Measurements from ENCODE around the gene CAMP. TPM values are rescaled to one million over a fixed set of nuclear protein-coding genes. Genes with fewer than 3 reads are reported as not detected.

The CAMP gene
- polyA plus RNA-seq, 1 donor from 2014 or later: not detected

DNA sequence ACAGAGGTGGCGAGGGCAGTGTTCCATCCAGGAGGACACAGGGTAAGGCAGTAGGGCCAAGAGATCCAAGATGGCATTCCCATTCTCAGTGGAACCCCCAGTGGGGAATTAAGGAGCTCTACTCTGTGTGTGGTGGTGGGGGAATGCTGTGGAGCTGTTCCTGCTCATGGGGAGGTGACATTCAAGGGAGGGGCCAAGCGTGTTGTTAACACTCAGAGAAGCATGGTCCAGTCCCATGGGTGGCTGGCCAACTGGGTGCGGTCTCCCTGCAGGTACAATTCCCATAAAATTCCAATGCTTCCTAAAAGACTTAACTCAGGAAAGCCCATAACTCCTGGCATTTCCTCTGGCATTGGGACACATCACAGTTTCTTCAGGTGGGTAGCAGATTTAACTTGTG is 2.3 kb downstream of the CAMP start:
- Histone ChIP-seq H3K27me3 (ENCODE audit: insufficient read depth, low read depth, low read length) (no peaks in the 10 kb centered on the region), H3K9ac (ENCODE audit: low read length) (no peak overlapping the region), H3K9me3 (ENCODE audit: low read length) (no peaks in the 10 kb centered on the region), H3F3A (ENCODE audit: insufficient read depth, low read length, poor library complexity, severe bottlenecking) (no peaks in the 10 kb centered on the region), H3K36me3 (ENCODE audit: insufficient read depth, low read length) (no peaks in the 10 kb centered on the region), H3K4me2 (ENCODE audit: low read length) (no peak overlapping the region), H4K20me1 (ENCODE audit: insufficient read depth) (no peaks in the 10 kb centered on the region), H2AFZ (ENCODE audit: low read depth, low read length) (no peak overlapping the region), H3K27ac (ENCODE audit: low read length) (no peak overlapping the region), H3K9me2 (ENCODE audit: insufficient read depth, low read length) (no peaks in the 10 kb centered on the region), H3K4me3 (ENCODE audit: low read length) (no peak overlapping the region), H3K79me2 (replicated peaks; ENCODE audit: insufficient read depth, low read length) (no peaks in the 10 kb centered on the region)
- TF ChIP-seq, protein P1, sequence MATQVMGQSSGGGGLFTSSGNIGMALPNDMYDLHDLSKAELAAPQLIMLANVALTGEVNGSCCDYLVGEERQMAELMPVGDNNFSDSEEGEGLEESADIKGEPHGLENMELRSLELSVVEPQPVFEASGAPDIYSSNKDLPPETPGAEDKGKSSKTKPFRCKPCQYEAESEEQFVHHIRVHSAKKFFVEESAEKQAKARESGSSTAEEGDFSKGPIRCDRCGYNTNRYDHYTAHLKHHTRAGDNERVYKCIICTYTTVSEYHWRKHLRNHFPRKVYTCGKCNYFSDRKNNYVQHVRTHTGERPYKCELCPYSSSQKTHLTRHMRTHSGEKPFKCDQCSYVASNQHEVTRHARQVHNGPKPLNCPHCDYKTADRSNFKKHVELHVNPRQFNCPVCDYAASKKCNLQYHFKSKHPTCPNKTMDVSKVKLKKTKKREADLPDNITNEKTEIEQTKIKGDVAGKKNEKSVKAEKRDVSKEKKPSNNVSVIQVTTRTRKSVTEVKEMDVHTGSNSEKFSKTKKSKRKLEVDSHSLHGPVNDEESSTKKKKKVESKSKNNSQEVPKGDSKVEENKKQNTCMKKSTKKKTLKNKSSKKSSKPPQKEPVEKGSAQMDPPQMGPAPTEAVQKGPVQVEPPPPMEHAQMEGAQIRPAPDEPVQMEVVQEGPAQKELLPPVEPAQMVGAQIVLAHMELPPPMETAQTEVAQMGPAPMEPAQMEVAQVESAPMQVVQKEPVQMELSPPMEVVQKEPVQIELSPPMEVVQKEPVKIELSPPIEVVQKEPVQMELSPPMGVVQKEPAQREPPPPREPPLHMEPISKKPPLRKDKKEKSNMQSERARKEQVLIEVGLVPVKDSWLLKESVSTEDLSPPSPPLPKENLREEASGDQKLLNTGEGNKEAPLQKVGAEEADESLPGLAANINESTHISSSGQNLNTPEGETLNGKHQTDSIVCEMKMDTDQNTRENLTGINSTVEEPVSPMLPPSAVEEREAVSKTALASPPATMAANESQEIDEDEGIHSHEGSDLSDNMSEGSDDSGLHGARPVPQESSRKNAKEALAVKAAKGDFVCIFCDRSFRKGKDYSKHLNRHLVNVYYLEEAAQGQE (IDR thresholded peaks at IDR 0.05; ENCODE audit: borderline replicate concordance): no peak
- no peak for TF ChIP-seq EZH2 (IDR thresholded peaks at IDR 0.05; ENCODE audit: borderline replicate concordance, insufficient read depth, low read length, poor library complexity, severe bottlenecking)

DNA sequence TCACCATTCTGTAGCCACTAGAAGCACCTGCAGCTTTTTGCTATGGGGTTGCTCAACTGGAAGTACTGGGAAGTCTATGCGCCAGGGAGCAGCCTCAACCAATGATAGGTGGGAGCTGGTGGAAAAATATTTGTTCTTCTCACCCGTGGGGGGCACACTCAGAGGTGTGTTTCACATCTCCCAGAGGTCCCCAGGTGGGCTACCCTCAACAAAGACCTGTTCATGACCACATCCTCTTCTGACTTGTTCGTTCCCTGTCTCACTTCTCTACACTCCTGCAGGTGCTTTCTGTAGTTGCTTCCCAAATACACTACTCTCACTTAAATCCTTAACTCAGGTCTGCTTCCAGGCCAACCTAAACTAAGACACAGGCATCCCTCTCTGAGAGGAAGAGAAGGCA is 3.6 kb downstream of the CAMP start:
- Histone ChIP-seq H4K20me1 (ENCODE audit: insufficient read depth) (no peaks in the 10 kb centered on the region), H3K27ac (ENCODE audit: low read length) (no peak overlapping the region), H3K36me3 (ENCODE audit: insufficient read depth, low read length) (no peaks in the 10 kb centered on the region), H3K9me2 (ENCODE audit: insufficient read depth, low read length) (no peaks in the 10 kb centered on the region), H3K4me2 (ENCODE audit: low read length) (no peak overlapping the region), H2AFZ (ENCODE audit: low read depth, low read length) (no peak overlapping the region), H3K9ac (ENCODE audit: low read length) (no peak overlapping the region), H3K4me3 (ENCODE audit: low read length) (no peak overlapping the region), H3F3A (ENCODE audit: insufficient read depth, low read length, poor library complexity, severe bottlenecking) (no peaks in the 10 kb centered on the region), H3K27me3 (ENCODE audit: insufficient read depth, low read depth, low read length) (no peaks in the 10 kb centered on the region), H3K9me3 (ENCODE audit: low read length) (no peaks in the 10 kb centered on the region), H3K79me2 (replicated peaks; ENCODE audit: insufficient read depth, low read length) (no peaks in the 10 kb centered on the region)
- TF ChIP-seq SMC3 (conservative IDR thresholded peaks at IDR 0.05; ENCODE audit: poor library complexity): no peak
- TF ChIP-seq RAD21 (conservative IDR thresholded peaks at IDR 0.05): no peak
- no peak for TF ChIP-seq MXI1 (conservative IDR thresholded peaks at IDR 0.05; ENCODE audit: poor library complexity, severe bottlenecking)
- TF ChIP-seq EP300 (conservative IDR thresholded peaks at IDR 0.05; ENCODE audit: poor library complexity, severe bottlenecking): no peak
- TF ChIP-seq, protein P1 (IDR thresholded peaks at IDR 0.05; ENCODE audit: borderline replicate concordance): no peak
- no peak for TF ChIP-seq POLR2AphosphoS5 (IDR thresholded peaks at IDR 0.05)
- no peak for TF ChIP-seq TAF1 (IDR thresholded peaks at IDR 0.05; ENCODE audit: low read depth)
- TF ChIP-seq, protein P2, sequence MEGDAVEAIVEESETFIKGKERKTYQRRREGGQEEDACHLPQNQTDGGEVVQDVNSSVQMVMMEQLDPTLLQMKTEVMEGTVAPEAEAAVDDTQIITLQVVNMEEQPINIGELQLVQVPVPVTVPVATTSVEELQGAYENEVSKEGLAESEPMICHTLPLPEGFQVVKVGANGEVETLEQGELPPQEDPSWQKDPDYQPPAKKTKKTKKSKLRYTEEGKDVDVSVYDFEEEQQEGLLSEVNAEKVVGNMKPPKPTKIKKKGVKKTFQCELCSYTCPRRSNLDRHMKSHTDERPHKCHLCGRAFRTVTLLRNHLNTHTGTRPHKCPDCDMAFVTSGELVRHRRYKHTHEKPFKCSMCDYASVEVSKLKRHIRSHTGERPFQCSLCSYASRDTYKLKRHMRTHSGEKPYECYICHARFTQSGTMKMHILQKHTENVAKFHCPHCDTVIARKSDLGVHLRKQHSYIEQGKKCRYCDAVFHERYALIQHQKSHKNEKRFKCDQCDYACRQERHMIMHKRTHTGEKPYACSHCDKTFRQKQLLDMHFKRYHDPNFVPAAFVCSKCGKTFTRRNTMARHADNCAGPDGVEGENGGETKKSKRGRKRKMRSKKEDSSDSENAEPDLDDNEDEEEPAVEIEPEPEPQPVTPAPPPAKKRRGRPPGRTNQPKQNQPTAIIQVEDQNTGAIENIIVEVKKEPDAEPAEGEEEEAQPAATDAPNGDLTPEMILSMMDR (IDR thresholded peaks at IDR 0.05; ENCODE audit: poor library complexity, severe bottlenecking): no peak
- TF ChIP-seq EZH2 (IDR thresholded peaks at IDR 0.05; ENCODE audit: borderline replicate concordance, insufficient read depth, low read length, poor library complexity, severe bottlenecking): no peak
